HepG2 (cell line): Measurements from ENCODE around the gene BACH2.

Source experiments
- KAT7 ChIP-seq: IDR thresholded peaks from 2 replicates; pipeline ENCODE4 v1.6.1; 2018; ENCODE audit warnings: borderline replicate concordance, missing compliant biosample characterization
- POLR2A ChIP-seq, 2 experiments: IDR thresholded peaks; 2 replicates each; pipeline ENCODE4 v1.6.1; 2011; ENCODE audit warnings: low read depth in 2 of 2, low read length in 2 of 2, mild to moderate bottlenecking in 1 of 2, moderate library complexity in 1 of 2; ENCODE audit not compliant: insufficient read depth in 1 of 2

GRCh38 chr6:90209527-90209926 lies 87.1 kb downstream of the BACH2 start:
- TF ChIP-seq KAT7 (CRISPR knock-in tag): no peak
- TF ChIP-seq POLR2A (IDR thresholded peaks at IDR 0.05; ENCODE audit: insufficient read depth in 1 of 2, low read depth in 2 of 2, low read length in 2 of 2): no peak
